Activated T-helper 9 cell treated with anti-CD3 and anti-CD28 coated beads, Interleukin-2, amount 50 U/mL, for 16 hours (primary cell): ENCODE data around the gene TMEFF2.

Source experiments
- DNase-seq: peaks from one replicate; pipeline ENCODE4 v3.0.0-alpha.2; 2020; ENCODE audit warnings: low read depth

TMEFF2 gene

DNA sequence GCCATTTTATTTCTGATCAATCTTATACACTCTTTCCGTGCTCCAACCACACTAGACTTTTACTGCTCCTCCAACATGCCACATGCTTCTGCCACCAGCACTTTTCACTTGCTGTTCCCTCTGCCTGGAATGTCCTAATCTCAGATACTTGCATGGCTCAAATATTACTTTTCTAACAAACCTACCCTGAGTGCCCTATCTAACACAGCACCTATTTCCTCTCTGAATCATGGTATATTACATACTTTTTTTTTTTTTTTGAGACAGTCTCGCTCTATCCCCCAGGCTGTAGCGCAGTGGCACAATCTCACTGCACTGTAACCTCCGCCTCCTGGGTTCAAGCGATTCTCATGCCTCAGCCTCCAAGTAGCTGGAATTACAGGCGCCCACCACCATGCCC lies 181.5 kb downstream of the TMEFF2 start:
- no peak for DNase-seq

DNA sequence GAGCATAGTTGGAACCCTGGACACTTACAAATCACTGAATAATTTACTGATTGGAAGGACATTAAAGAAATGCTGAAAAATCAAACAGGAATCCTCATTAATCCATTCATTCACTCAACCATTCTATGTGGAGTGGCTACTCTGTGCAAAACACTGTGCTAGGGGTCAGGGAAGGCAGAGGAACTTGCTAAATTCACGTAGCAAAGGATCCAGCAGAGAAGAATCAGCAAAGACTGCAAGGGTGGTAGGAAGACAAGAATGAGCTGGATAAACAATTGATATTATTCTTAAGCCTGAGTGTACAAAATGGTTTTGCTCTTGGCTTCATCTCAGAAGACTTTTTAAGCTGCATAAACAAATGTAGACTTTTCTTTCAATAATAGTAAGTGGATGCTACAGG lies 183.5 kb downstream of the TMEFF2 start:
- DNase-seq, result no peak

DNA sequence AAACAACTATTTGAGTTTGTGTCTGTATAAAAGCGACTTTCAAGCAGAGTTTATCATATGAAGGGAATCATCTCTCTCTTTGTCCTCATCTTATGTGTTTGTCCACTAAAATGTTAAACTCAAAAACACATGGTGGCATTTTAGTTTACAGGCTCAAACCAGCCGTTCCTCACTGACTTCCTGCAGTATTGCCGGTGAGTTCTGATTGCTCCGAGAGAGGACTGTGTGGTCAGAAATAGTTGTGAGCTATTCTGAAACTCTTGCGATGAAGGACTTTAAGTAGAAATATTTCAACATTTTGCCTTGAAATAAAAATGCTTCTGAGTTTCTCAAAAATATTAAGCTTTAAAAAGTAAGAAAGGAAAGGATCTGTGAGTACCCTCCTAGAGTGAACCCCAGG lies 184.7 kb downstream of the TMEFF2 start:
- no peak for DNase-seq

GRCh38 chr2:192007581-192008228 lies 187.0 kb downstream of the TMEFF2 start:
- no peak for DNase-seq

GRCh38 chr2:192005211-192005610 lies 189.5 kb downstream of the TMEFF2 start:
- no peak for DNase-seq

GRCh38 chr2:192004188-192004963 lies 190.4 kb downstream of the TMEFF2 start:
- DNase-seq, result no peak

- no peak for DNase-seq
These were observed 192.3 kb downstream of the TMEFF2 start for GRCh38 chr2:192002418-192002817.

DNA sequence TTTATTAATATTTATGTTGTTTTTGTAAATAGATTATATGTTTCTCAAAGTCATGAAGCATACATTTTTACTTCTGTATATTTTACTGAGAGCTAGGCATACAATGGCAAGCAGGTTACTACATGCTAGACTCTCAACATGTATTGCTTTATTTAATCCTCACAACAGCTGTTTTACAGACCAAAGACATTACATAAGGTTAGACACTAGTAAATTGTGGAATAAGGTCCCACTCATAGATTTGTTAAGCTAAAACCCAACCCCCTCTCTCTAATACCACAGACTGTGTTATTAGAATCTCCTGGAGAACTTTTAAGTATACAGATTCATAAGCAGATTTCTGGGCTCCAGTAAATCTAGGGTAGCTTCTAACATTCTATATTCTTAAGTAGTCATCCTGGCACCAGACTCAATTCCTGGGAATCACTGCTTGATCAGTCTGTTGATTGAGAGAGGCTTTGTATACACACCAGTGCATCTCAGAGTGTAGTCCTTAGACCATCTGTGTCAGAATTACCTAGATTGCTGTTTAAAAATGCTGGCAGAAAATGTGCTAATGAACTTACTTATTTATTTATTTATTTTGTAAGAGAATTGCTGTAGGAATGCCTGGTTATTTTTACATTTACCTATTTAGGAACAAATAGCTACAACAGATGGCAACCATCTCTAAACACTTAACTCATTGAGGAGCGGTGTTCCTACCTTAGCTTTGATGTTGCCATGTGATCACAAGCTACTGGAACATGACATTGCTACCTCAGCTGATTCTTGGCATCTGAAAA lies 194.3 kb downstream of the TMEFF2 start:
- DNase-seq, result no peak

DNA sequence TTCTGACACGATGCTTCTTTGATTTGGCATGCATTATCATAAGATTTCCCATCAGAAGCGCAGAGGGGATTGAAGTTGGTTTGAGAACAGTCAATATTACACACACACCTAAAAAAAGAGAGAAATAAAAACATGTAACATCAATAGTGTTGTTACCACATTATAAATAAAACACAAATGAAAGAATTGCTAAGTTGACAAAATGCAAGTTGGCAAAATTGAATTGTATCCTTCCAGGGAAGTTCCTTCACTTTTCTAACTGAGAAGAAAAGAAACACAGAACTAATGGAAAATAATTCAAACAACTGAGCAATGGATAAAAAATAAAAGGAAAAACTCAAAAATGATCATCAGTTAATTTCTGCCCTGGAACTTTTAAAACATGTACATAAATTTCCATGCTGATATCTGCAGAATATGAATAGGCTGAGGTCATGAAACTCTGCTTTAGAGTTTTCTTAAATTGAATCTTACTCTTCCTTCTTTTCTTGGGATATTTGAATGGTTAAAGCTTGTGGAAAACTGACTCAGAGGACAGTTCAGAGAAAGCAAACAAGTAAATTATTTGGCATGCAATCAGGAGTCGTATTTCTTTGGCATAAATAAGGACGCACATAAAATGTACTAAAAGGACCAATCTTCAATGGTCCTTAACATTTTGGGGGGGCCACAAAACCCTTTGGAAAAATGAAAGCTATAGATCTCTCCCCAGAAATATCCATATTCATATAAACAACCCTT lies 195.5 kb downstream of the TMEFF2 start:
- DNase-seq, result no peak

- no peak for DNase-seq
These were observed 199.4 kb downstream of the TMEFF2 start for GRCh38 chr2:191995285-191995684.

- DNase-seq, result no peak
These were observed 200.0 kb downstream of the TMEFF2 start for GRCh38 chr2:191994749-191995148.

GRCh38 chr2:191991442-191991841 lies 203.3 kb downstream of the TMEFF2 start:
- no peak for DNase-seq

- no peak for DNase-seq
These were observed 209.0 kb downstream of the TMEFF2 start for GRCh38 chr2:191985740-191986139.

DNA sequence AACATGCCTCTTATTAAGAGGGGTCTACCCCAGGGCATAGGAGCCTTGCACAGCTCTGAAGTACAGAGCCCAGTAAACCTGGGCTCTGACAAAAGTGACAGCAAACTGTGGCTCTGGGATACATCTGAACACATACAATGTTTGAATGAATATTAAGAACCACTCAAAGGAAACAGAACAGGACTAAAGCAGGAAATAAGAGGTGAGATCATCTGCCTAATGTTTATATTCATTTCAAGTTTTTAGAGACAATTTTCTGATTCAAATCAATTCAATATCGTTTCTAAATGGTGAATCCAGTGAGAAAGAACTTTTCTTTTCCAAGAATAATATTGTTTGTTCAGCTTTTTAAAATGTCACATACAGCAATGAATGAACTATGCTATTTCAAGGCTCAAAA lies 211.1 kb downstream of the TMEFF2 start:
- DNase-seq, result no peak

GRCh38 chr2:191983186-191983585 lies 211.5 kb downstream of the TMEFF2 start:
- DNase-seq, result no peak

- DNase-seq, result no peak
These were observed 213.0 kb downstream of the TMEFF2 start for GRCh38 chr2:191981706-191982105.

GRCh38 chr2:191980483-191980882 lies 214.2 kb downstream of the TMEFF2 start:
- no peak for DNase-seq

GRCh38 chr2:191979221-191979730 lies 215.5 kb downstream of the TMEFF2 start:
- no peak for DNase-seq

DNA sequence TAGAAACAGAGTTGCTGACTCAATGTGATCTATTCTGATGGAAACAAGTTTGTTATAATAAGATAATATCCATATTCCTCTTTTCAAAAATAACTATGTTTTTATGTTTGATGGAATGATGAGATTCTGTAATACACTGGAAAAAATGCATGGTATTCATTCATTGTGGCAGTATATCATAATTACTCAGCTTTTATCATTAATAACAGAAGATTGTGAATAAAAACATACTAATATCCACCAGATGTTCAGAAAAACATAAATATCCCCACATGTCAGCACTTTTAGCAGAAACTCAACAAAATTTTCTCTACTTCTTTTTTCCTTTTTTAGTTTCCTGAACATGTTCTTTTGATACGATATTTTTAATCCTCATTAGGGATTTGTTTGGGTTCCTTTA lies 217.0 kb downstream of the TMEFF2 start:
- DNase-seq, result no peak

- DNase-seq, result no peak
These were observed 218.3 kb downstream of the TMEFF2 start for GRCh38 chr2:191976436-191976835.

GRCh38 chr2:191974676-191975075 lies 220.1 kb downstream of the TMEFF2 start:
- DNase-seq, result no peak

GRCh38 chr2:191970867-191971266 lies 223.9 kb downstream of the TMEFF2 start:
- no peak for DNase-seq
